GM18520 (cell line): Measurements from ENCODE around the gene SPRY4.
"Not testable (repeated sequence)": the region's sequence is repeated elsewhere in the genome, so short reads cannot be mapped to it uniquely, and the experiment has no call there.

Experiments
- ATAC-seq: cut with Tn5 transposase; IDR thresholded peaks from one replicate; pipeline ENCODE4 v1.9.1; 2021; ENCODE audit not compliant: unreplicated experiment

The SPRY4 gene

DNA sequence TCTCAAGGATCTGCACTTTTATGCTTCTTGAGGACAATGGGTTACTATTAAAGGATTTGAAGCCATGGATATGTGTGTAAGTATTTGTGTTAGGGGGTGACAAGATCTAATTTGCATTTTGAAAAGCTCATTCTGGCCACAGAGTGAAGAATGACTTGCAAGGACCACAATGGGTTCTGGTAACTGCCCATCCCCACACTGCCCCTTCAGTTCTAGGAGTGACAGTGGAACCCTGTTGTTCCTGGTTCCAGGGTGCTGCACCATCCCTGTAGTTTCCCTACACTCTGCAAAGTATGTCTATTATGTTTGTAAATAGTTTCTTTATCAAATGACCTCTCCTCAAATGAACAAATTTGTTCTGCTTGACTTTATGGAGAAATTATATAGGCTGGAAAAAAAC is 9.7 kb upstream of the SPRY4 start:
- no peak for ATAC-seq

DNA sequence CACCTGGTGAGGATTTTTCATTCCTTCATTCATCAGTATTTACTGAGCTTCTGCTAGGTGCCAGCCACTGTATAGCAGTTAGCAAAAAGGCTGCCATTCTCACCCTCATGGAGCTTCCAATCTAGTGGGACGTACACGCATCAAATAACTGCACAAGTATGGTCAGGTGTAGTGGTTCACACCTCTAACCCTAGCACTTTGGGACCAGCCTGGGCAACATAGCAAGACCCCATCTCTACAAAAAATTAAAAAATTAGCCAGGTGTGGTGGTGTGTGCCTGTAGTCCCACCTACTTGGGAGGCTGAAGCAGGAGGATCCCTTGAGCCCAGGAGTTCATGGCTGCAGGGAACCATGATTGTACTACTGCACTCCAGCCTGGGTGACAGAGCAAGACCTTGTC is 8.9 kb upstream of the SPRY4 start:
- ATAC-seq: not testable (repeated sequence)

DNA sequence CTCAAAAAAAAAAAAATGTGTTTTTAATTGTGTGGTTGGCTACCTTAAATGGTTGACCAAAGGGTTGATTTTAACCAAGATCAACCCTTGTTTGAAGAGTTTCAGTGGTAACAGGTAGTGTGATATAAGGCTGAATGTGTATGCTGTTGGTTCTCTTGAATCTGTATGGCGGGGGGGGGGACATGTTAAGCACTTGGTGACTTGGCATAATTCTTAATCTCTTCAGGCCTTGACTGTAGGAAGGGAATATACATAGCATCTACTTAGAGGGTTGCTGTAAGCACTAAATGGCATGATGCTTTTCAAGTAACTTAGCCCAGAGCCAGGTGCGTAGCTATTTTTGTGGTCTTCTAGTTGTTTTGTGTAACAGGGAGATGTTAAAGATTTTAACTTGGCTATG is 5.6 kb upstream of the SPRY4 start:
- no peak for ATAC-seq

DNA sequence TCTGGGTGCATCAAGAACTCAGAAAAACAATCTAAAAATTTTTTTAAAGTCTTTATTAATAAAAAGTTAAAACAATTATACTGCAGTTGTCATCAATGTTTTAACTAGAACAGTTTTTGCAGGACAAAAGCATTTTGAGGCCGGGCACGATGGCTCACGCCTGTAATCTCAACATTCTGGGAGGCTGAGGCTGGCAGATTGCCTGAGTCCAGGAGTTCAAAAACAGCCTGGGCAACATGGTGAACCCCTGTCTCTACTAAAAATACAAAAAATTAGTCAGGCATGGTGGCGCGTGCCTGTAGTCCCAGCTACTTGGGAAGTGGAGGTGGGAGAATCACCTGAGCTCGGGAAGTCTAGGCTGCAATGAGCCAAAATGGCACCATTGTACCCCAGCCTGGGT is 5.2 kb upstream of the SPRY4 start:
- no peak for ATAC-seq

DNA sequence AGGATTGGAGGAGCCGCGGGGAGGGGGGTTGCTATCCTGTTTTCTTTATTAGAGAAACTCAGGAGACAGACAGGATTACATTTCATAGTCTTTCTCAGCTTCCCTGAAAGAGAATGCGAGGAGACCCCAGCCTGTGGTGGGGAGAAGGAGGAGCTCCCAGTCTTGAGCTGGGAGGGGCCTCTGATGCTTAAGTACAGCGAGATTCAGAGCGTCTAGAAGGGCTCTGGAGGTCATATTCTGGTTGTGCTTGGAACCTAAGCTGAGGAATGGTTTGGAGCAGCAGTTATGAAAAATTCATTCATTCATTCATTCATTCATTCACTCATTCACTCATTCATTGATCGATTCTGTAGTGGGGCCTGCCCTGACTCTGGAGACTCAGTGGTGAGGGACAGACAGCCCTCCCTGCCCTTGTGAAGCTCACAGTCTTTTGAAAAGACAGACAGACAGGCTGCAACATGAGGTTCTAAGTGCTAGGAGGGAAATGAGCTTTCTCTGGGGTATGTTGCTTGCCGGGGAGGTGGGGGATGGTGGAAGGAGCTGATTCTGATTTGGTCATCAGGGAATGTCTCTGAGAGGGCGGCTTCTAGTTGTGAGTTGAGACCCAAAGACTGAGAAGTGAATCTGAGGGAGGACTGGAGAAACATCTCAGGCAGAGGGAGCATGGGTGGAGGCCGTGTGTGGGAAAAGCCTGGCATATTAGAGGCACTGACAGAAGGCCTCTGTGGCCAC is 2.5 kb upstream of the SPRY4 start:
- no peak for ATAC-seq

DNA sequence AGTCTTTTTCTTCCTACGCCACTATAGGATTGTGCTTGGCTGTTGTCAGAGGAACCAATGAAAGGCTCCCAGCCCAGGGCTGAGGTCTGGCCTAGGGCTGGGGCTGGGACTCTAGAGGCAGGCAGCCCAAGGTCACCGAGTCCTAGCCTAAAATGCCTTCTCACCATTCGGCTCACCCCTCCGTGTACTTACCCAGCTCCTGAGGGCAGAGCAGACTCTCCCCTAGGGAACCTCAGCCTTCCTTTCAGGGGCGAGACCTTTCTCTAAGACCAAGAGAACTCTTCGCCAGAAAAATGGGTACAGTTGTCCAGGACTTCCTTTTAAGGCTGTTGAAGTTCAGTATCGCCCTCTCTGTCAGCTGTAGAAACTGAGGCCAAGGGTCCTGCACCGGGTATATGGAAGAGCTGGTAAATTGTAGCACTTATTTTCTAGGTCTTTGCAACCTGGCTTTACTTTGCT is 1.7 kb upstream of the SPRY4 start:
- ATAC-seq: no peak

DNA sequence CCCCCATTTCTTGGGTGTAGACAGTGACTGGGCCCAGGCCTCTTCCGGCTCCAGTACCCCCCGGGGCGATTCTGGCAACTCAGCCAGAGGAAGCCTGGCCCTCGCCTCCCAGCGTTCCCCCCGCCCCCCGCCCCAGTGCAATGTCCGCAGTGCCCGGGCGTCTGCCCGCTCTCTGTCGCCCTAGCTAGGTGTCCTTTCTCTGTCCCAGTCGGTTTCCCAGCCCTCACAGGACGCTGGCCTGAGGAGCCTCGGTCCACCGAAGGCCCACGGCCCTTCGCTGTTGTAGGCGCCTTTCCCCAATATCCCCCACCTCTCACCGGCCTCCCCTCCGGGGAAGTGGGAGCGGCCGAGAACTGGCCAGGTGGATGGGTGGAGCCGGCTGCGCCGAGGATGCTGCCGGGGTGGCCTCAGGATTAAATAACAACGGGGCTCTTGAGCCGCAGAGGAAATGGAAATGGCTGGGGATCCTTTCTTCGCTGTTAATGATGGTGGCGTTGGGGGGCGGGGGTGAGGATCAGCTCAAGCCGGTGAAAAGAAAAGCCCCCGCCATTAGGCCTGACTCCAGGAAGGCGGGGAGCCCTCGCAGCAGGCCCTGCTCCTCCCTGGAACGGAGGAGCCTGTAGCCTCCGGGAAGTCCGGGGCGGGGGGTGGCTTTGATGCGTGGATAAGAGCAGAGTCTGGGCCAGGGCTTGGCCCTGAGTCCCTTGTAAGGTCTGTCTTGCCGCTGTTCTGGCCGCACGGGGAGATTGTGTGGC is 1.1 kb upstream of the SPRY4 start:
- no peak for ATAC-seq

DNA sequence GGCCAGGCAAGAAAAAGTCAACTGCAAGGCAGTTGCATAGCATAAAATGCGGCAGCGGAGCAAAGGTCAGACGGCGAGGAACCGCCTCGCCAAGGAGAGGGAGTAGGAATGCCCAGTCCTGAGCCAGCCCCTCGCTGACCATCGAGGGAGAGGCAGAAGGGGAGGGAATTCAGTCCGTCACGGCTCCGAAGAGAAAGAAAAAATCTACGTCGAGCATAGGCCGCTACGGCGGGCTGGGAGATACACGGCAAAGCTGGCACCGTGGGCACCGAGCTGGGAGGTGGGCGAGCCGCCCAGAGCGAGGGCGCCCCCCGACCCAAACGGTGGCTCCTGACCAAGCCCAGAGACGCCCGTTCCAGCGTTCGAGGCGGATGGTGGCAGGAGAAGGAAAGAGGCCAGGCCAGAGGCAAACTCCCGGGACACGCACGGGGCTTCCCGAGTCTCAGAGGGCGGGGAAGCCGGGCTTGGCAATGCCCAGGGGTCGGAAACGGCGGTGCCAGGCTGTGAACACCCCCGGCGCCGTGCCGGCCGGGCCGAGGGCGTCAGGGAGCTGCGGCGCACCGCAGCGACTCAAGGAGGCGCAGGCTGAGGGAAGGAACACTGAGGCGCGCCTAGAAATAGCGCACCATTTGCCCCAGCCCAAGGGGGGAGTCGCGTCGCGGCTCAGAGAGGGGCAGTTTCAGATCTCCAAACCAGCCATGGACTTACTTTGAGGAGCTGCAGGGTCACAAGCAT is 518 bp downstream of the SPRY4 start:
- ATAC-seq: peak; percentile 23

DNA sequence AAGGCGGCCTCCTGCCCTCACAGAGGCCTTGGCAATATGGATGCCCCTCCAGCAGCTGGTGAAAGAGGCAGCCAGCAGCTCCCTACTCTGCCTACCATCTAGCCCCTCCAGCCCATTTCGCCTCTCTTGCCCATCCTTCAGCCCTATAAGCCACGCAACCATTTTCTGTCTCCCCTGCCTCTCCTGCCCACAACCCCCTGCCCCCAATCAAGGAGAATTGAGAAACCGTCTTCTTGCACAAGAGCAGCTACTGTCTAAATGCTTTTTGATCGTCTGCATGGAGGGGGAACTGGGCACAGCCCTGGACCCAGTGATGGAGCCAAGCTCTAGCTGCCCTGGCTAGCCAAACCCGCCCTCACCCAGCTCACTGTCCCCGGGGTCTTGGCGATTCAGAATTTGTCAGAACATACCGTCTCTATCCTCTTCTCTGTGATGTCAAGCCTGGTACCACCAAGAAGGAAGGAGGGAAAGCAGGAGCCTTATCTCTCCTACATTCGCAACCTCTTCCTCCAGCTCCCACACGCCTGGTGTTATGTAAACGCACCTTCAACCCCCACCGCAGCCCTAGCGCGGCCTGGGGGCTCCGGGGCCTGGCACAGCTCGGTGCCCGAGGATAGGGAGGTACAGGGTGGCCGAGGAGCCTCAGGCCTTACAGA is 1.2 kb downstream of the SPRY4 start:
- no peak for ATAC-seq

DNA sequence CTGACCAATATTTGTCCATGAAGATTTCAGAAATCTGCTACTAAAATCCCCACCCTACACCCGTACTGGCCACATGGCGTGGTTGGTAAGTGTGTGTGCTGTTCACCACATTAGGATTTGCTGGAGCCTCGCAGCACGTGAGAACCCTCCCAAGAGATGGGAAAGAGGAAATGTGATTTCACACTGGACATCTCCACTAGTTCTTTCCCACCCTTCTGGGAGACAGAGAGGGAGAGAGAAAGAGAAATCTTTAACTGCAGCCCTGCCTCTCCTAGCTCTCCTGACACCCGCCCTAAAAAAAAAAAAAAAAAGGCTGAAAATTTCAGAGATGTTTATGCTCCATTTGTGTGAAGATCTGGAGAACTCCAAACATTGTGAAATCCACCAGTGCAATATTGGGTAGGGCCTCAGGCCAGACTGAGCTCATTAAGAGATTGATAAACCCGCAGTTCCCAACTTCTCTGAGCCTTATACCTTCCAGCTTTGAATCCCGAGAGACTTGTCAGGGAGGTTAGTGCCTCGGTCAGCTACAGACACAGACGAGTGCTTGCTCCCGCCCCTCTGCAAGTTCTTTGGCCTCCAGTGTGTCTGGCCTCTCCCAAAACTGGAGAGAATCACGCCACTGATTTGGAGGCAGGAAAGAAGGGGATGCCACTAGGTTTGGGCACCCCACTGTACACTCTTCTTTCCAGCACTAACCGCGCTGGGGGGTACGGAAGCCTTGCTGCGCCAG is 1.9 kb downstream of the SPRY4 start:
- no peak for ATAC-seq

DNA sequence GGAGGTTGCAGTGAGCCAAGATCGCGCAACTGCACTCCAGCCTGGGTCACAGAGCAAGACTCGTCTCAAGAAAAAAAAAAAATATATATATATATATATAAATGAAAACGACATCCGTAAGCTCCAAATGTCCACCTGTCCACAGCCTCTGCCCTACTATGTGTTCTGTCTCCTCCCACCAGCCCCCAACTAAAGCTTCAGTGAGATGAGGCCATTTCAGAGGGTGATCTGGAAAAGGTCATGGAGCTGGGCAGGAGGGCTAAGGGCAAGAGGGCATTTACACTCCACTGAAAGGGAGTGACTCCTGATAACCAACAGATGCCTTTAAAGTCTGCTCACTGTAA is 2.4 kb downstream of the SPRY4 start:
- no peak for ATAC-seq

DNA sequence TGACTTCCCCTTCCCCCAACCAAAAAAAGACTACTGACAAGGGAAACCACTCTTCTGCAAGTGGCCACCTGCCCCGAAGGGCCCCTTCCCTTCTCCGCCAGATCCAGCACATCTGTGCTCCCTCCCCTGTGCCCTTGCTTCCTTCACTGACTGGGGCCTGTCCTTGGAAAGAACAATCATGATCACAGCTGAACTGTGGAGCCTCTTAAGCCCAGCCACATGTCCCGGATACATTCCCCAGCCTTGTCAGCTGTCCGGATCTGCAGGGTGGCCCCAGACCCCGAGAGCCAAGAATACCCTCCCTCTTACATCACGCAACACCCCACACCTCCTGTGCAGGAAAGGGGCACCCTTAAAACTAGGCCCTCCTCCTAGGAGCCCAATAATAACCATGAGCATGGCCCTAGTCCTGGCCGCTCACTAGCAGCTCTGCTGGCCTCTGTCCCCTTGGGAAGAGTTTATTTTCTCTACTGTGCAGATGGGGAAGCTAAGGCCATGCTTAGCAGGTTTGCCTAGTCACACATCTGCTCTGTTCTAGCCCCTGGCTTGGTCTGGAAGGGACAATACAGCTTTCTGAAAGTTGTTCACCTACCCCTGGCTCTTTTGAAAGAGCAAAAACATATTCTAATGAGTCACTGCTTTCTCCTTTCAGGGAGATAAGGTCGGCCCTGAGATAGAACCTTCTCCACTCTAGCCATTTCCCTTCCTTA is 3.8 kb downstream of the SPRY4 start:
- ATAC-seq: no peak

DNA sequence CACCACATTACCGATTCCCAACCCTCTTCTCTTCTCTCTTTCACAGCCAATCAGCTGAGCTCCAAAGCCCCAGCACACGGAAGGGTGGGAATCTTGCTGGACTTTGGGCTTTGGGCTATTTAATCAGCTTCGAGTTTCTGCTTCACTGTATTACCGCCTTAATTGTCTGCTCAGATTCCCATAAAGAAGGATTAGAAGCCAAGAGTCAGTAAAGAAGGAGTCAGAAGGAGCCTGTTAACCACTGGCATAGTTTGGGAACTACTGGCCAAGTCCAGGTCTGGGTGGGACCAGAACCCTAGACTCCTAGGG is 4.4 kb downstream of the SPRY4 start:
- no peak for ATAC-seq

DNA sequence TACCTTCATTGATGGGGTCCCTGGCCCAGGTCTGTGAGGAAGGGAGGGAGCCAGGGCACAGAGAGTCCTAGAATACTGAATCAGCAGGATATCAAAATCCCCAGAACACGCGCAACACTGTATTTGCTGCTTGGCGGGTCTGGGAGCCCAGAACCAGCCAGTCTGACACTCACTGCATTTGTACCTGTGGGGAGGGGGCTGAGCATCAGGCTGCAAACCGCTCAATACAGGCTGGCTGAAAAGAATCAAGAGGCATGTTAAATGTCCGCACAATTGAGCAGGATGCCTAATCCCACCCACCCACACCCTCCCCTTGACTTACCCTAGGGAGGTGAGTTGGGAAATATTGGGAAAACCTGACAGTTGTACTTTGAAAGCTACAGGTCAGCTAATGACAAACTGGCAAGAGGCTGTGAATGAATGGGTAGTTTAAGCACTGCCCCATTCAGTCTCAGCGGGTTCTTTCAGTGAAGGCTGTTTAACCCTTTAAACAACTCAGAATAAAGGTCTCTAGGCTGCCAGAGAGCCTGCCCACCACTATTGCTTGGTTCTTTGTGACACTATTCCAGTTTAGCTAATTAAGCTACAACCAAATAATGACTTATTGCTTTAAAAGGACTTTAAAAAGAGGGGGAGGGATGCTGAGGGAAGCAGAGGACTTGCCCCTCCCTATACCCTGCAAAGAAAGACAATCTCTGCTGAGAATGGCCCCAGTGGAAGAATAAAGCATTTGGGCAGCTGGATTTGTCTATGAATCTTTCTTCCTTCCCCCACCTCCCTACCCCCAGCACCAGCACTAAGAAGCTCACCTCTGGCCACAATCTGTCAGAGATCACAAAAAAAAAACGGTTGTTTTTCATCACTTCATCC is 5.0 kb downstream of the SPRY4 start:
- no peak for ATAC-seq

DNA sequence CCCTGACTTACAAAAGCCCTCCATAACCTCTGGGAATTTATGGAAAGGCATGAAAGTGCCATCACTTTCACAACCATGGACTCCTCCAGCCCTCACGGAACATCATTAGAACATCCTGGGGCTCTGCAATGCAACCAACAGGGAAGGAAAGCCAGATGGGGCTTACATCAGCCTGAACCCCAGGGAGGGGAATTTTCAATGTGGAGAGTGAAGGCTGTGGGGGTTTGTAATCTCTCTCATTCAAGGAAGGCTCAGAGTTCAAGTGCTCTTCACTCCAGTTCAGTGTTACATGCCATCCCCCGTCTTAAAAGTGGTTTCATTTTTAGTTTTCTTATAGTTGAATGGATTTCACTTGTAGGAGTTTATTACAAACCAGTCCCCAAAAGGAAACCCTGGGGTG is 5.7 kb downstream of the SPRY4 start:
- ATAC-seq: no peak

DNA sequence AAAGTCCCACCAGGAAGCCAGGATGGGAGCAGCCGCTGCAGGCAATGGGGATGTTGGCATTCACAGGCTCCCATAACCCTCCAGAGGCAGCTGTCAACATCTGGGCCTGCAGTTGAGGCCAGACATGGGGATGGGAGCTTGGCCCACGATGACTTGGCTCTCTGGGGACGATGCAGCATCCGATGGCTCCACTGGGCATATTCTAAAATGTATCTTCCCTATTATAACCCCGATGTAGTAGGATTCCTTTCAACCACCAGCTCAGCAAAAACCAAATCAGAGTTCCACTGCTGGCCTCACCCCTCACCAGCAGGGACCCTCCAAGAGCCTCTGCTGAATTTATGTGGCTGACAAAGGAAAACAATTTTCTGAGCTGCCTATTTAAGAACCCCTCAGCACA is 7.1 kb downstream of the SPRY4 start:
- no peak for ATAC-seq

DNA sequence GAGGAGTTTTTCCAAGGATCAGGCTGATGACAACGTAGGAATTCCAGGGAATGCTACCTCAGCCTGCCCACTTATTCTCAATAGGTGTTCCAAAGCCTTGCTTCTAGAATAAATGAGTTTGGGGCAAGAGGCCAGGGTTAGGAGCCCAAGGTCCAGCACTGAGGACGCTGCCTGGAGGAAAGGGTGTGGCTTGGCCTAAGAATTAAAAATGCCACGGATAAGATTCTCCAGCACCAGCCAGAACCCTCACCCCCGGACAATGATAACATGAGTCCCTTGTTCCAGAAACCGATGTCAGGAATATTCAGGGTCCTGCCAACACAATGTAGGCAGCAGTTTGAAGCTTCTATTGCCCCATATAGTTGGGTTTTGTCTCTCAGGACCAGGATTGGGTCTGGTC is 7.6 kb downstream of the SPRY4 start:
- no peak for ATAC-seq

DNA sequence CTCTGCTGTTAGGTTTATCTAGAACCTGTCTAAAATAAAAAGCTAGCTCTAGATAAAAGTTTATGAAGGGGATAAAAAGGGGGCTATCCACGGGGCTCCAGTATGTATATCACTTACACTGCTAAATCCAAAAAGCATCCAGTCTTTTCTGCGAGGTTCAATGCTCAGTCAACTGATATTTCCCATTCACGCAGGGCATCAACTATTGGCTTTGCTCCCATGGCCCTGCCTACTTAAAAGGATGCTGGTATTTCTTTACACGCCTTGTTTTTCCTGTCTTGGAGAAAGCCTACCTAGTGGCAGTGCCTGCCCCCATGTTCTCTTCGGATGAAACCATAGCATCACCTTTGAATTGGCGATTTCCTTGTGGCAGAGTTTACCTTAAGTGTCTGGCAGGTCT is 8.1 kb downstream of the SPRY4 start:
- no peak for ATAC-seq

DNA sequence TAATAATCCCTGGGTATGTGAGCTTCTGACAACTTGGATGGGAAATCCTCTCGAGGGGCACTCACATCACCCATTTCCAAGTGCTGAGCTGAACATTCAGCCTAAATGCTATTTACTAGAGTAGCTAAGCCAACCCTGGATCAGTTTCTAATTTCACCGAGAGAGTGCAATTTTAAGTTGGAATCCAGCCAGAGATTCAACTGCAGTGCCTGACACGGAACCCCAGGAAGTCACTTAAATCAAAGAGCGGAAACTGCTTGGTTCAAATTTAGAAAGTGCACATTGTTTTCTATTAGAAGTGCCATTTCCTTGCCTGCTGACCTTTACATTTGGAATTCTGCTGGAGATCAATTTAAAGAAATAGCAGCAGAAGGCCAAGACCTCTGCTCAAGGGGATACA is 8.8 kb downstream of the SPRY4 start:
- no peak for ATAC-seq
